Measurements from ENCODE around the gene DDR1.

The DDR1 gene

DNA sequence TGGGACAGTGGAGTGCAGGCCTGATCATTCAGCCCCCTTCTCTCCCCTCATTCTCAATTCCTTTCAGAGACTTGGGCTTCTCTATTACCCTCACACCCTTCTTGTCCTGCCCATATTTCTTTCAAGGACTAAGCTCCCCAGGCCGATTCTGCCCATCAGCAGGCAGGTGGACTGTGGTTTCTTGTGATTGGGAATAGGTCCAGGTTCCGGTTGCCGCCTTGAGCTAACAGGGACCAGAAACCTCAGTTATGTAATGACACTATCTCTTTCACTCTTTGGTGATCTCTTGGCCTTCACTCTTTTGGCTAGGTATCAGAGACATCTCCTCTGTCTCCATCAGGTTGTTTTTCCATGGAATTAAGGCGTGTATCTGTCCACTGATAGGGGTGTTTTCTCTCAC, 62.9 kb downstream of the DDR1 start (continued):
- TF ChIP-seq, protein P1, sequence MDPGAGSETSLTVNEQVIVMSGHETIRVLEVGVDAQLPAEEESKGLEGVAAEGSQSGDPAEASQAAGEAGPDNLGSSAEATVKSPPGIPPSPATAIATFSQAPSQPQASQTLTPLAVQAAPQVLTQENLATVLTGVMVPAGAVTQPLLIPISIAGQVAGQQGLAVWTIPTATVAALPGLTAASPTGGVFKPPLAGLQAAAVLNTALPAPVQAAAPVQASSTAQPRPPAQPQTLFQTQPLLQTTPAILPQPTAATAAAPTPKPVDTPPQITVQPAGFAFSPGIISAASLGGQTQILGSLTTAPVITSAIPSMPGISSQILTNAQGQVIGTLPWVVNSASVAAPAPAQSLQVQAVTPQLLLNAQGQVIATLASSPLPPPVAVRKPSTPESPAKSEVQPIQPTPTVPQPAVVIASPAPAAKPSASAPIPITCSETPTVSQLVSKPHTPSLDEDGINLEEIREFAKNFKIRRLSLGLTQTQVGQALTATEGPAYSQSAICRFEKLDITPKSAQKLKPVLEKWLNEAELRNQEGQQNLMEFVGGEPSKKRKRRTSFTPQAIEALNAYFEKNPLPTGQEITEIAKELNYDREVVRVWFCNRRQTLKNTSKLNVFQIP (CRISPR knock-in tag; IDR thresholded peaks at IDR 0.05; ENCODE audit: borderline replicate concordance, low read depth), result no peak
- no peak for TF ChIP-seq ESRRG (CRISPR knock-in tag; IDR thresholded peaks at IDR 0.05)
- TF ChIP-seq BACH2 (CRISPR knock-in tag; IDR thresholded peaks at IDR 0.05; ENCODE audit: borderline replicate concordance), result no peak
- TF ChIP-seq ZFP3 (CRISPR knock-in tag; IDR thresholded peaks at IDR 0.05), result no peak

DNA sequence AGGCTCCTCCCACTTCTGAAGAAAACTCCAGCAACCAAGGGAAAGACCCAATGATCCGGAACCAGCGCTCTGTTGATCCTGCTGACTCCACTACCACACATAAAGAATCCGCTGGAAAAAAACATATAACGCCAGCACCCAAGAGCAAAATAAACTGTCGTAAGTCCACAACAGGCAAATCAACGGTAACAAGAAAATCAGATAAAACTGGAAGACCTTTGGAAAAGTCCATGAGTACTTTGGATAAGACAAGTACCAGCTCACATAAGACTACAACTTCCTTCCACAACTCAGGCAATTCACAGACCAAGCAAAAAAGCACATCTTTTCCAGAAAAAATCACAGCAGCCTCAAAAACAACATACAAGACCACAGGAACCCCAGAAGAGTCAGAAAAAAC, 64.5 kb downstream of the DDR1 start:
- TF ChIP-seq ZC3H10 (CRISPR knock-in tag; IDR thresholded peaks at IDR 0.05) (no peak), ZFP3 (CRISPR knock-in tag; IDR thresholded peaks at IDR 0.05) (no peak), GLIS3 (CRISPR knock-in tag; IDR thresholded peaks at IDR 0.05) (no peak), ZNF565 (CRISPR knock-in tag; conservative IDR thresholded peaks at IDR 0.05; ENCODE audit: low read depth) (no peak), CSDC2 (CRISPR knock-in tag; IDR thresholded peaks at IDR 0.05) (no peak), ARNTL (CRISPR knock-in tag; IDR thresholded peaks at IDR 0.05; ENCODE audit: borderline replicate concordance, low read depth) (no peak), TOX (CRISPR knock-in tag; IDR thresholded peaks at IDR 0.05; ENCODE audit: borderline replicate concordance) (no peak), PPARA (CRISPR knock-in tag; IDR thresholded peaks at IDR 0.05; ENCODE audit: borderline replicate concordance) (no peak), BACH2 (CRISPR knock-in tag; IDR thresholded peaks at IDR 0.05; ENCODE audit: borderline replicate concordance) (no peak), ZFP30 (CRISPR knock-in tag; IDR thresholded peaks at IDR 0.05) (no peak), TCF4 (CRISPR knock-in tag; IDR thresholded peaks at IDR 0.05; ENCODE audit: borderline replicate concordance) (no peak), ISL1 (CRISPR knock-in tag; IDR thresholded peaks at IDR 0.05) (no peak), SNAI2 (CRISPR knock-in tag; IDR thresholded peaks at IDR 0.05) (no peak), ZNF8 (CRISPR knock-in tag; IDR thresholded peaks at IDR 0.05) (no peak), ESRRG (CRISPR knock-in tag; IDR thresholded peaks at IDR 0.05) (no peak)
- TF ChIP-seq, protein P2, sequence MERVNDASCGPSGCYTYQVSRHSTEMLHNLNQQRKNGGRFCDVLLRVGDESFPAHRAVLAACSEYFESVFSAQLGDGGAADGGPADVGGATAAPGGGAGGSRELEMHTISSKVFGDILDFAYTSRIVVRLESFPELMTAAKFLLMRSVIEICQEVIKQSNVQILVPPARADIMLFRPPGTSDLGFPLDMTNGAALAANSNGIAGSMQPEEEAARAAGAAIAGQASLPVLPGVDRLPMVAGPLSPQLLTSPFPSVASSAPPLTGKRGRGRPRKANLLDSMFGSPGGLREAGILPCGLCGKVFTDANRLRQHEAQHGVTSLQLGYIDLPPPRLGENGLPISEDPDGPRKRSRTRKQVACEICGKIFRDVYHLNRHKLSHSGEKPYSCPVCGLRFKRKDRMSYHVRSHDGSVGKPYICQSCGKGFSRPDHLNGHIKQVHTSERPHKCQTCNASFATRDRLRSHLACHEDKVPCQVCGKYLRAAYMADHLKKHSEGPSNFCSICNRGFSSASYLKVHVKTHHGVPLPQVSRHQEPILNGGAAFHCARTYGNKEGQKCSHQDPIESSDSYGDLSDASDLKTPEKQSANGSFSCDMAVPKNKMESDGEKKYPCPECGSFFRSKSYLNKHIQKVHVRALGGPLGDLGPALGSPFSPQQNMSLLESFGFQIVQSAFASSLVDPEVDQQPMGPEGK (CRISPR knock-in tag; IDR thresholded peaks at IDR 0.05; ENCODE audit: borderline replicate concordance), result no peak
- TF ChIP-seq, protein P1 (CRISPR knock-in tag; IDR thresholded peaks at IDR 0.05; ENCODE audit: borderline replicate concordance, low read depth), result no peak
- TF ChIP-seq, protein P3, sequence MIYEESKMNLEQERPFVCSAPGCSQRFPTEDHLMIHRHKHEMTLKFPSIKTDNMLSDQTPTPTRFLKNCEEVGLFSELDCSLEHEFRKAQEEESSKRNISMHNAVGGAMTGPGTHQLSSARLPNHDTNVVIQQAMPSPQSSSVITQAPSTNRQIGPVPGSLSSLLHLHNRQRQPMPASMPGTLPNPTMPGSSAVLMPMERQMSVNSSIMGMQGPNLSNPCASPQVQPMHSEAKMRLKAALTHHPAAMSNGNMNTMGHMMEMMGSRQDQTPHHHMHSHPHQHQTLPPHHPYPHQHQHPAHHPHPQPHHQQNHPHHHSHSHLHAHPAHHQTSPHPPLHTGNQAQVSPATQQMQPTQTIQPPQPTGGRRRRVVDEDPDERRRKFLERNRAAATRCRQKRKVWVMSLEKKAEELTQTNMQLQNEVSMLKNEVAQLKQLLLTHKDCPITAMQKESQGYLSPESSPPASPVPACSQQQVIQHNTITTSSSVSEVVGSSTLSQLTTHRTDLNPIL (CRISPR knock-in tag; IDR thresholded peaks at IDR 0.05; ENCODE audit: low read depth), result no peak
- no peak for ATAC-seq
